A549 (cell line): ENCODE results near the gene RPS6KB2. TPM values are rescaled to one million over a fixed set of nuclear protein-coding genes. Genes with fewer than 3 reads are reported as not detected.
A peak's percentile ranks its signal among the peaks of the same experiment; 100 is the strongest.

ENCODE experiments used
- BHLHE40 ChIP-seq: IDR thresholded peaks from 2 replicates; pipeline ENCODE4 v1.6.1; 2012; ENCODE audit warnings: low read depth, low read length, inconsistent platforms
- CBX8 ChIP-seq: fragments of 200-600 bp; sonication (generic); IDR thresholded peaks from 2 replicates; pipeline ENCODE4 v1.6.1; 2016
- CHD2 ChIP-seq: fragments of 150-350 bp; IDR thresholded peaks from 2 replicates; pipeline ENCODE4 v1.6.1; 2014; ENCODE audit warnings: low read length; ENCODE audit not compliant: partially characterized antibody
- EHF ChIP-seq: fragments of 250-450 bp; sonication (Bioruptor Pico); IDR thresholded peaks from 2 replicates; pipeline ENCODE4 v1.5.0; 2020; ENCODE audit warnings: mild to moderate bottlenecking
- EP300 ChIP-seq, 2 experiments: fragments of >200 bp; sonication (Bioruptor Twin); formaldehyde crosslinking; IDR thresholded peaks; 2 replicates in 1 of 2; 3 replicates in 1 of 2; pipeline ENCODE4 v1.6.1; 2016 to 2017
- FOSB ChIP-seq: fragments of 250-450 bp; sonication (Bioruptor Pico); IDR thresholded peaks from 2 replicates; pipeline ENCODE4 v1.5.0; 2020; ENCODE audit warnings: mild to moderate bottlenecking, moderate library complexity
- FOXS1 ChIP-seq: fragments of 250-450 bp; sonication (Bioruptor Pico); IDR thresholded peaks from 2 replicates; pipeline ENCODE4 v1.5.0; 2020; ENCODE audit warnings: mild to moderate bottlenecking, moderate library complexity
- HDAC2 ChIP-seq: fragments of 200-600 bp; sonication (generic); IDR thresholded peaks from 2 replicates; pipeline ENCODE4 v1.6.1; 2016
- HOXA7 ChIP-seq: fragments of 250-450 bp; sonication (Bioruptor Pico); IDR thresholded peaks from 2 replicates; pipeline ENCODE4 v1.5.0; 2020; ENCODE audit warnings: mild to moderate bottlenecking, moderate library complexity
- JUN ChIP-seq, 2 experiments: fragments of >200 bp; sonication (Bioruptor Twin); formaldehyde crosslinking; IDR thresholded peaks; 2 replicates in 1 of 2; 3 replicates in 1 of 2; pipeline ENCODE4 v1.6.1; 2016 to 2017
- KDM1A ChIP-seq: fragments of 200-600 bp; sonication (generic); IDR thresholded peaks from 2 replicates; pipeline ENCODE4 v1.6.1; 2016; ENCODE audit warnings: low read depth, mild to moderate bottlenecking
- MAZ ChIP-seq: fragments of 150-350 bp; IDR thresholded peaks from 2 replicates; pipeline ENCODE4 v1.6.1; 2014; ENCODE audit warnings: antibody characterized with exemption, low read depth, low read length, borderline replicate concordance
- MYC ChIP-seq: IDR thresholded peaks from 2 replicates; pipeline ENCODE4 v1.6.1; 2012; ENCODE audit warnings: mild to moderate bottlenecking, inconsistent platforms, low read length, improper control_type of control experiment, borderline replicate concordance
- NFE2L2 ChIP-seq: fragments of 150-350 bp; conservative IDR thresholded peaks from 2 replicates; pipeline ENCODE4 v1.6.1; 2014; ENCODE audit warnings: low read length
- NPAS2 ChIP-seq: fragments of 250-450 bp; sonication (Bioruptor Pico); IDR thresholded peaks from 2 replicates; pipeline ENCODE4 v1.8.0; 2022; ENCODE audit warnings: mild to moderate bottlenecking, moderate library complexity, borderline replicate concordance
- POLR2A ChIP-seq: IDR thresholded peaks from 2 replicates; pipeline ENCODE4 v1.6.1; 2012; ENCODE audit warnings: mild to moderate bottlenecking, low read length
- SREBF2 ChIP-seq: fragments of 450-650 bp; IDR thresholded peaks from 2 replicates; pipeline ENCODE4 v1.6.1; 2014; ENCODE audit warnings: mild to moderate bottlenecking, moderate library complexity
- TFCP2L1 ChIP-seq: fragments of 250-450 bp; sonication (Bioruptor Pico); IDR thresholded peaks from 2 replicates; pipeline ENCODE4 v1.5.0; 2021; ENCODE audit warnings: mild to moderate bottlenecking
- ZNF302 ChIP-seq: fragments of 250-450 bp; sonication (Bioruptor Pico); IDR thresholded peaks from 2 replicates; pipeline ENCODE4 v1.9.0; 2021; ENCODE audit warnings: inconsistent platforms, mild to moderate bottlenecking, moderate library complexity
- polyA plus RNA-seq, 4 experiments: library from polyadenylated mRNA; depleted of rRNA in 3 of 4; stranded (reverse); fragments of >200 nt; fragmentation: RNase III in 1 of 4; extraction: RNeasy Plus Mini Kit Qiagen cat#74134 plus additional on column Dnase treatment in 1 of 4; gene quantifications; 2 replicates in 3 of 4; 3 replicates in 1 of 4; pipeline ENCODE4 v1.2.3, GENCODE V29; 2011 to 2017
- TF ChIP-seq, protein P1 (sequence below): fragments of 200-600 bp; sonication (generic); IDR thresholded peaks from 2 replicates; pipeline ENCODE4 v1.6.1; 2016; ENCODE audit warnings: antibody characterized with exemption, mild to moderate bottlenecking, moderate library complexity
- TF ChIP-seq, protein P2 (sequence below): fragments of >200 bp; sonication (Bioruptor Twin); formaldehyde crosslinking; IDR thresholded peaks from 3 replicates; pipeline ENCODE4 v1.5.1; 2016
- TF ChIP-seq, protein P3 (sequence below): IDR thresholded peaks from 2 replicates; pipeline ENCODE4 v1.6.1; 2012; ENCODE audit warnings: low read depth, borderline replicate concordance
- TF ChIP-seq, protein P4 (sequence below): IDR thresholded peaks from 2 replicates; pipeline ENCODE4 v1.6.1; 2012
- TF ChIP-seq, protein P5 (sequence below): fragments of >200 bp; sonication (Bioruptor Twin); formaldehyde crosslinking; IDR thresholded peaks from 3 replicates; pipeline ENCODE4 v1.6.1; 2016

Gene RPS6KB2
- polyA plus RNA-seq, 2 of the 4 experiments (the other 2 are of a cell fraction): 40.9 to 47.9 TPM

DNA sequence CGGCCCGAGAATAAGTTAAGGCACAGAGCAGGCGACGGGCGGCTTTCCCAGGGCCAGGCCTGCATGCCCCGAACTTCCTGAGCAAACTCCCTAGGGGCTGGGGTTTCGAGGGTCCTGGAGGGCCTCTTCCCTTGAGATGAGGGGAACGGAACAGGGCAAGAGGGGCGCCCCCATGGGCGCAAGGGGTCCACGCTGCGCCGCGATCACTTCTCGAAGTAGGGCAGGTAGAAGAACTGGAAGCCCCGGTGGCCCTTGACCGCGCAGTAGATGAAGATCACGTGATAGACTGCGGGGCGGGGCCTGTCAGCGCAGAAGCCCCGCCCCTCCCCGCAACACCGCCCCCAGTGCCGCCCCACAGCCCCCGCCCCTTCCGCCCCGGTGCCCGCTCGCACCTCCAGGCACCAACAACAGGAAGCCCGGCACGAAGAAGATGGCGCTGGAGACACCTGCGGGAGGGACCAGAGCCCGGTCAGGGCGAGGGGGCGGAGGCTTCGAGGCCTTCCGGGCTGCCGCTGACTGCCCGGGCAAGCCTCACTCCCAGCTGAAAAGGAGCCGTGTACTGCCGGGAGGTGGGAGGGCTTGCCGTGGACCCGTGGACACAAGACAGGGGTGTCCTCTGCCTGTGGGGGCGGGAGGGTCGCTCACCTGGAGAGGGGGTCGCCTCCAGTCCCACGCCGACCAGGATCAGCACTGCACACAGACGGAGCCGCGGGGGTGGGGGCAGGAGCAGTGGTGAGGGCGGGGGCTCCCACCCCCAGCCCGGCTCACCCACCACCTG is 36.3 kb downstream of the RPS6KB2 start (continued):
- TF ChIP-seq, protein P1, sequence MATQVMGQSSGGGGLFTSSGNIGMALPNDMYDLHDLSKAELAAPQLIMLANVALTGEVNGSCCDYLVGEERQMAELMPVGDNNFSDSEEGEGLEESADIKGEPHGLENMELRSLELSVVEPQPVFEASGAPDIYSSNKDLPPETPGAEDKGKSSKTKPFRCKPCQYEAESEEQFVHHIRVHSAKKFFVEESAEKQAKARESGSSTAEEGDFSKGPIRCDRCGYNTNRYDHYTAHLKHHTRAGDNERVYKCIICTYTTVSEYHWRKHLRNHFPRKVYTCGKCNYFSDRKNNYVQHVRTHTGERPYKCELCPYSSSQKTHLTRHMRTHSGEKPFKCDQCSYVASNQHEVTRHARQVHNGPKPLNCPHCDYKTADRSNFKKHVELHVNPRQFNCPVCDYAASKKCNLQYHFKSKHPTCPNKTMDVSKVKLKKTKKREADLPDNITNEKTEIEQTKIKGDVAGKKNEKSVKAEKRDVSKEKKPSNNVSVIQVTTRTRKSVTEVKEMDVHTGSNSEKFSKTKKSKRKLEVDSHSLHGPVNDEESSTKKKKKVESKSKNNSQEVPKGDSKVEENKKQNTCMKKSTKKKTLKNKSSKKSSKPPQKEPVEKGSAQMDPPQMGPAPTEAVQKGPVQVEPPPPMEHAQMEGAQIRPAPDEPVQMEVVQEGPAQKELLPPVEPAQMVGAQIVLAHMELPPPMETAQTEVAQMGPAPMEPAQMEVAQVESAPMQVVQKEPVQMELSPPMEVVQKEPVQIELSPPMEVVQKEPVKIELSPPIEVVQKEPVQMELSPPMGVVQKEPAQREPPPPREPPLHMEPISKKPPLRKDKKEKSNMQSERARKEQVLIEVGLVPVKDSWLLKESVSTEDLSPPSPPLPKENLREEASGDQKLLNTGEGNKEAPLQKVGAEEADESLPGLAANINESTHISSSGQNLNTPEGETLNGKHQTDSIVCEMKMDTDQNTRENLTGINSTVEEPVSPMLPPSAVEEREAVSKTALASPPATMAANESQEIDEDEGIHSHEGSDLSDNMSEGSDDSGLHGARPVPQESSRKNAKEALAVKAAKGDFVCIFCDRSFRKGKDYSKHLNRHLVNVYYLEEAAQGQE: no peak
- TF ChIP-seq, protein P2, sequence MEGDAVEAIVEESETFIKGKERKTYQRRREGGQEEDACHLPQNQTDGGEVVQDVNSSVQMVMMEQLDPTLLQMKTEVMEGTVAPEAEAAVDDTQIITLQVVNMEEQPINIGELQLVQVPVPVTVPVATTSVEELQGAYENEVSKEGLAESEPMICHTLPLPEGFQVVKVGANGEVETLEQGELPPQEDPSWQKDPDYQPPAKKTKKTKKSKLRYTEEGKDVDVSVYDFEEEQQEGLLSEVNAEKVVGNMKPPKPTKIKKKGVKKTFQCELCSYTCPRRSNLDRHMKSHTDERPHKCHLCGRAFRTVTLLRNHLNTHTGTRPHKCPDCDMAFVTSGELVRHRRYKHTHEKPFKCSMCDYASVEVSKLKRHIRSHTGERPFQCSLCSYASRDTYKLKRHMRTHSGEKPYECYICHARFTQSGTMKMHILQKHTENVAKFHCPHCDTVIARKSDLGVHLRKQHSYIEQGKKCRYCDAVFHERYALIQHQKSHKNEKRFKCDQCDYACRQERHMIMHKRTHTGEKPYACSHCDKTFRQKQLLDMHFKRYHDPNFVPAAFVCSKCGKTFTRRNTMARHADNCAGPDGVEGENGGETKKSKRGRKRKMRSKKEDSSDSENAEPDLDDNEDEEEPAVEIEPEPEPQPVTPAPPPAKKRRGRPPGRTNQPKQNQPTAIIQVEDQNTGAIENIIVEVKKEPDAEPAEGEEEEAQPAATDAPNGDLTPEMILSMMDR: no peak
- no peak for TF ChIP-seq SREBF2
- TF ChIP-seq MYC: no peak
- no peak for TF ChIP-seq CHD2
- TF ChIP-seq FOSB (CRISPR knock-in tag): no peak
- TF ChIP-seq EHF (CRISPR knock-in tag): no peak
- TF ChIP-seq HOXA7: no peak
- peak in 1 of 2 experiments; percentile 64; a peak in 3 of 5 replicates for TF ChIP-seq JUN (IDR thresholded peaks at IDR 0.05)
- no peak for TF ChIP-seq MAZ
- no peak for TF ChIP-seq KDM1A
- TF ChIP-seq, protein P3, sequence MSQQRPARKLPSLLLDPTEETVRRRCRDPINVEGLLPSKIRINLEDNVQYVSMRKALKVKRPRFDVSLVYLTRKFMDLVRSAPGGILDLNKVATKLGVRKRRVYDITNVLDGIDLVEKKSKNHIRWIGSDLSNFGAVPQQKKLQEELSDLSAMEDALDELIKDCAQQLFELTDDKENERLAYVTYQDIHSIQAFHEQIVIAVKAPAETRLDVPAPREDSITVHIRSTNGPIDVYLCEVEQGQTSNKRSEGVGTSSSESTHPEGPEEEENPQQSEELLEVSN: peak; percentile 88; the same call in 1 of the 2 replicates
- no peak; a peak in 1 of 5 replicates for TF ChIP-seq EP300 (IDR thresholded peaks at IDR 0.05)
- TF ChIP-seq TFCP2L1: peak; percentile 55; the same call in 1 of the 2 replicates
- no peak for TF ChIP-seq CBX8
- TF ChIP-seq HDAC2: no peak
- TF ChIP-seq FOXS1 (CRISPR knock-in tag): no peak
- TF ChIP-seq, protein P4, sequence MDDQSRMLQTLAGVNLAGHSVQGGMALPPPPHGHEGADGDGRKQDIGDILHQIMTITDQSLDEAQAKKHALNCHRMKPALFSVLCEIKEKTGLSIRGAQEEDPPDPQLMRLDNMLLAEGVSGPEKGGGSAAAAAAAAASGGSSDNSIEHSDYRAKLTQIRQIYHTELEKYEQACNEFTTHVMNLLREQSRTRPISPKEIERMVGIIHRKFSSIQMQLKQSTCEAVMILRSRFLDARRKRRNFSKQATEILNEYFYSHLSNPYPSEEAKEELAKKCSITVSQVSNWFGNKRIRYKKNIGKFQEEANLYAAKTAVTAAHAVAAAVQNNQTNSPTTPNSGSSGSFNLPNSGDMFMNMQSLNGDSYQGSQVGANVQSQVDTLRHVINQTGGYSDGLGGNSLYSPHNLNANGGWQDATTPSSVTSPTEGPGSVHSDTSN: no peak
- TF ChIP-seq POLR2A: peak; percentile 57
- TF ChIP-seq ZNF302 (CRISPR knock-in tag): no peak
- TF ChIP-seq NFE2L2: no peak
- TF ChIP-seq BHLHE40: no peak
- no peak for TF ChIP-seq NPAS2 (CRISPR knock-in tag)
- TF ChIP-seq, protein P5, sequence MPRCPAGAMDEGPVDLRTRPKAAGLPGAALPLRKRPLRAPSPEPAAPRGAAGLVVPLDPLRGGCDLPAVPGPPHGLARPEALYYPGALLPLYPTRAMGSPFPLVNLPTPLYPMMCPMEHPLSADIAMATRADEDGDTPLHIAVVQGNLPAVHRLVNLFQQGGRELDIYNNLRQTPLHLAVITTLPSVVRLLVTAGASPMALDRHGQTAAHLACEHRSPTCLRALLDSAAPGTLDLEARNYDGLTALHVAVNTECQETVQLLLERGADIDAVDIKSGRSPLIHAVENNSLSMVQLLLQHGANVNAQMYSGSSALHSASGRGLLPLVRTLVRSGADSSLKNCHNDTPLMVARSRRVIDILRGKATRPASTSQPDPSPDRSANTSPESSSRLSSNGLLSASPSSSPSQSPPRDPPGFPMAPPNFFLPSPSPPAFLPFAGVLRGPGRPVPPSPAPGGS: peak; percentile 84
